Activated CD4-positive, alpha-beta T cell treated with anti-CD3 and anti-CD28 coated beads for 36 hours (primary cell): Measurements from ENCODE around the gene PABPN1L. TPM values are rescaled to one million over a fixed set of nuclear protein-coding genes. Genes with fewer than 3 reads are reported as not detected.
A peak's percentile ranks its signal among the peaks of the same experiment; 100 is the strongest.

ENCODE experiments used
- ATAC-seq: fragments of 200-7000 bp; cut with Tn5 transposase; one replicate; pipeline ENCODE4 v1.10.0; 2021; ENCODE audit warnings: mild to moderate bottlenecking, moderate library complexity
- CTCF ChIA-PET: fragments of 350-600 bp; sonication (Branson Sonifier 250); formaldehyde crosslinking; loops from one replicate; lab custom pipeline; 2021; ENCODE audit warnings: antibody characterized with exemption; lab: Charles Lee
- POLR2A ChIA-PET: fragments of 350-600 bp; sonication (Branson Sonifier 250); formaldehyde crosslinking; loops from one replicate; lab custom pipeline; 2021; ENCODE audit warnings: antibody characterized with exemption, inconsistent platforms; lab: Charles Lee
- DNase-seq: peaks from one replicate; pipeline ENCODE4 v3.0.0-alpha.2; 2020
- H3K27ac Mint-ChIP-seq: one replicate; pipeline ENCODE4 v1.8.0; 2021; ENCODE audit warnings: mixed read lengths
- H3K27me3 Mint-ChIP-seq: one replicate; pipeline ENCODE4 v1.8.0; 2021; ENCODE audit warnings: mixed read lengths
- H3K36me3 Mint-ChIP-seq: one replicate; pipeline ENCODE4 v1.8.0; 2021; ENCODE audit warnings: low read depth, mixed read lengths
- H3K4me1 Mint-ChIP-seq: one replicate; pipeline ENCODE4 v1.8.0; 2021; ENCODE audit warnings: mixed read lengths
- H3K4me3 Mint-ChIP-seq: one replicate; pipeline ENCODE4 v1.8.0; 2021; ENCODE audit warnings: mild to moderate bottlenecking, moderate library complexity, mixed read lengths
- H3K9me3 Mint-ChIP-seq: one replicate; pipeline ENCODE4 v1.8.0; 2021; ENCODE audit warnings: low read depth, mixed read lengths
- intact Hi-C, 2 experiments: fragments of 100-400 bp; cut with DNase I in 1 of 2; cut with micrococcal nuclease in 1 of 2; formaldehyde crosslinking; loops; one replicate each; pipeline versions ENCODE4 v1.14.2 to v1.15.1; 2022 to 2024; cut with DNase I, micrococcal nuclease
- total RNA-seq, 2 experiments: library from RNA; stranded (reverse); gene quantifications; one replicate each; pipeline ENCODE4 v1.2.3, GENCODE V29; 2021

Gene PABPN1L
- total RNA-seq, 2 experiments from 2014 or later, result not detected

- no peaks in the 10 kb centered on the region for H3K9me3 Mint-ChIP-seq
- H3K4me1 Mint-ChIP-seq, result no peaks in the 10 kb centered on the region
- H3K27ac Mint-ChIP-seq, result no peak overlapping the region
- ATAC-seq, result no peak
- no peaks in the 10 kb centered on the region for H3K27me3 Mint-ChIP-seq
- no peaks in the 10 kb centered on the region for H3K36me3 Mint-ChIP-seq
- H3K4me3 Mint-ChIP-seq, result no peak overlapping the region
- intact Hi-C loops, result loop anchor here in 1 of 2 experiments (1.0 kb wide), 1 partner anchor 40 kb away; no protein-coding TSS in a partner anchor
- DNase-seq, result no peak
- ChIA-PET POLR2A (no interaction called here), CTCF (no interaction called here)
Observed at GRCh38 chr16:88909431-88910210, 43.2 kb upstream of the PABPN1L start.

- Mint-ChIP-seq H3K4me3 (no peak overlapping the region), H3K27ac (no peak overlapping the region), H3K9me3 (no peaks in the 10 kb centered on the region), H3K4me1 (no peaks in the 10 kb centered on the region), H3K36me3 (no peaks in the 10 kb centered on the region), H3K27me3 (no peaks in the 10 kb centered on the region)
- intact Hi-C loops, result no loop called here
- POLR2A ChIA-PET, result no interaction called here
- no peak for DNase-seq
- CTCF ChIA-PET, result no interaction called here
- no peak for ATAC-seq
Observed at GRCh38 chr16:88908307-88908706, 41.8 kb upstream of the PABPN1L start.

DNA sequence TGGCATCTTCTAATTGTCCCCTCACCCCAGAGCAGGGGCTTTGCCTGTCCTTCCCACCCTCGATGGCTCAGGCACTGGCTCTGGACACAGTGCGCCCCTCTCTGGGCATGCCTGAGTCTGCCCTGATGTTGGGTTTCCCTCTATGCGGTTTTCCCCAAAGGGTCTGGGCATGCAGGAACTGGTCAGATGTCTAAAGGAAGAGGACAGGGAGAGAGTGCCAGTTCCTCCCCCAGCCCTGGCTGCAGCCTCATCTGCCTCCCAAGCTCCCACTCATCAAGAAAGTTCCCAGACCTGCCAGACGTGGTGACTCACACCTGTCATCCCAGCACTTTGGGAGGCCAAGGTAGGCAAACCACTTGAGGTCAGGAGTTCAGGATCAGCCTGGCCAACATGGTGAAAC, 41.3 kb upstream of the PABPN1L start:
- Mint-ChIP-seq H3K9me3 (no peaks in the 10 kb centered on the region), H3K36me3 (no peaks in the 10 kb centered on the region), H3K4me1 (no peaks in the 10 kb centered on the region), H3K4me3 (no peak overlapping the region), H3K27me3 (no peaks in the 10 kb centered on the region), H3K27ac (no peak overlapping the region)
- intact Hi-C loops, result no loop called here
- CTCF ChIA-PET, result no interaction called here
- POLR2A ChIA-PET, result no interaction called here
- DNase-seq, result no peak
- no peak for ATAC-seq

DNA sequence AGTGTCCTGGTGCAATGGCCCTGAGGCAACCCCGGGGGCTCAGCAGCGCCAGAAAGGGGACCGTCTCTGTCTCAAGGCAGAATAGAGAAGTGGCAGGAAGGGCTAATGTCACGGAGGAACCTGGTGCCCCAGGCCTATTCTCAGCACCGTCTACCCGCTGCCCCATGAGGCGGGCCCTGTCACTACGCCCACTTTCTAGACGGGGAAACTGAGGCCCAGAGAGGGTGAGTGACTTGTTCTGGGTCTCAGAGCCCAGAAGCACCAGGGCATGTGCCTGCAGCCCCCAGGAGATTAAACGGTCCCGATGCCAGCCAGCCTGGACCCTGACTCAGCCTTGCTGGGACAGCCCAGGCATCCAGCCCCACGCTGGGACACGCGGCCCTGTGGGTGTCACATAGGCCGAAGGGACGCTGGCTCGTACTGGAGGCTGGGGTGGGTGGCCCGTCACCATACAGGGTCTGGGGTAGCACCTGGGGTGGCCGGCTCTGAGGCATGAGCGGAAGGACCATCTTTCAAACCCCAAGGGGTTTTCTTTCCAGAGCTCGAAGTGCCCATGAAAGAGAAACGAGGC, 40.2 kb upstream of the PABPN1L start:
- intact Hi-C loops, result no loop called here
- ChIA-PET POLR2A (no interaction called here), CTCF (no interaction called here)
- Mint-ChIP-seq H3K4me1 (no peaks in the 10 kb centered on the region), H3K27ac (no peak overlapping the region), H3K27me3 (no peaks in the 10 kb centered on the region), H3K9me3 (no peaks in the 10 kb centered on the region), H3K36me3 (no peaks in the 10 kb centered on the region), H3K4me3 (no peak overlapping the region)
- DNase-seq (no peak), ATAC-seq (no peak)

DNA sequence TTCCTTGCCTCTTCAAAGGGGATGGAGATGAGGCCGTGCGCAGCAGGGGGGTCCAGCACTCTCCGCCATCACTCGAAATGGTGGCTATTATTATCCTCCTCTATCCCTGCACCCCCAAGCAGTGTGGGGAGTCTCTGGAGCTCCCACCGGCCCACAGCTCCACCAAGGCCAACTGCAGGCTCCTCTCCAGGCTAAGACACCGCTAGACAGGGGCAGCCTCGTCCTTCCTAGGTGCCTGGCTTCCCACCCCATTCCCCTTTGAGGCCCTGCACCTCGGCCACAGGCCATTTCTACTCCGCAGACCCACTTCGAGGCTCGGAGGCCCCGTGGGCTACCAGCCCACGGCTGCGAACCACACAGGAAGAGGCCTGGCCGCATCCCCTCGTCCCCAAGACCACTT, 39.6 kb upstream of the PABPN1L start:
- ATAC-seq (no peak), DNase-seq (no peak)
- CTCF ChIA-PET, result no interaction called here
- no peaks in the 10 kb centered on the region for H3K27me3 Mint-ChIP-seq
- H3K9me3 Mint-ChIP-seq, result no peaks in the 10 kb centered on the region
- H3K27ac Mint-ChIP-seq, result no peak overlapping the region
- intact Hi-C loops, result no loop called here
- no peak overlapping the region for H3K4me3 Mint-ChIP-seq
- H3K4me1 Mint-ChIP-seq, result no peaks in the 10 kb centered on the region
- H3K36me3 Mint-ChIP-seq, result no peaks in the 10 kb centered on the region
- POLR2A ChIA-PET, result no interaction called here

- POLR2A ChIA-PET, result no interaction called here
- intact Hi-C loops, result no loop called here
Observed at GRCh38 chr16:88905563-88905962, 39.1 kb upstream of the PABPN1L start.

GRCh38 chr16:88904676-88905365, 38.4 kb upstream of the PABPN1L start:
- no peak overlapping the region for H3K4me3 Mint-ChIP-seq
- ChIA-PET POLR2A (no interaction called here), CTCF (interaction anchor here (0.6 kb wide), 1 partner anchor 83 kb away, joined by 3 read pairs; no protein-coding TSS in a partner anchor)
- no peaks in the 10 kb centered on the region for H3K4me1 Mint-ChIP-seq
- no peaks in the 10 kb centered on the region for H3K36me3 Mint-ChIP-seq
- no peak for DNase-seq
- intact Hi-C loops, result no loop called here
- H3K27me3 Mint-ChIP-seq, result no peaks in the 10 kb centered on the region
- no peaks in the 10 kb centered on the region for H3K9me3 Mint-ChIP-seq
- no peak overlapping the region for H3K27ac Mint-ChIP-seq
- ATAC-seq, result no peak

More at GRCh38 chr16:88905563-88905962, 39.1 kb upstream of the PABPN1L start:
- Mint-ChIP-seq H3K4me1 (no peaks in the 10 kb centered on the region), H3K4me3 (no peak overlapping the region), H3K9me3 (no peaks in the 10 kb centered on the region), H3K36me3 (no peaks in the 10 kb centered on the region), H3K27me3 (no peaks in the 10 kb centered on the region), H3K27ac (no peak overlapping the region)
- CTCF ChIA-PET, result no interaction called here
- ATAC-seq (peak; percentile 51), DNase-seq (peak; percentile 59)

GRCh38 chr16:88903267-88903666, 36.8 kb upstream of the PABPN1L start:
- no peak overlapping the region for H3K4me3 Mint-ChIP-seq
- no peaks in the 10 kb centered on the region for H3K4me1 Mint-ChIP-seq
- ATAC-seq (no peak), DNase-seq (no peak)
- no peaks in the 10 kb centered on the region for H3K27me3 Mint-ChIP-seq
- H3K27ac Mint-ChIP-seq, result no peak overlapping the region
- H3K36me3 Mint-ChIP-seq, result no peaks in the 10 kb centered on the region
- ChIA-PET POLR2A (no interaction called here), CTCF (no interaction called here)
- intact Hi-C loops, result no loop called here
- H3K9me3 Mint-ChIP-seq, result no peaks in the 10 kb centered on the region

DNA sequence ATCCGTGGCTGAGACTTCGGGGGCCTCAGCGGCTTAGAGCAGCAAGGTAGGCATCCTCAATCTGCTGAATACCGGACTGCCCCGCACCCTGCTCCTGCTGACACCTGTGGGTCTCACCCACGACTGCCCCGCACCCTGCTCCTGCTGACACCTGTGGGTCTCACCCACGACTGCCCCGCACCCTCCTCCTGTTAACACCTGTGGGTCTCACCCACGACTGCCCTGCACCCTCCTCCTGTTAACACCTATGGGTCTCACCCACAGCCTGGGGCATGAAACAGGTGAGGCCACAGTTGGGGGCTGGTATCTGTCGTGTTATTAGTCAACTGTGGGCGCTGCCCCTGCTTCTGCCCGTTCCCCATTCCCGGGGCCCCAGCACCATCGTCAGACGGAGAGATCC, 36.3 kb upstream of the PABPN1L start:
- ChIA-PET POLR2A (no interaction called here), CTCF (no interaction called here)
- ATAC-seq (no peak), DNase-seq (no peak)
- no peak overlapping the region for H3K4me3 Mint-ChIP-seq
- intact Hi-C loops, result no loop called here
- H3K4me1 Mint-ChIP-seq, result no peaks in the 10 kb centered on the region
- no peaks in the 10 kb centered on the region for H3K36me3 Mint-ChIP-seq
- no peaks in the 10 kb centered on the region for H3K9me3 Mint-ChIP-seq
- H3K27ac Mint-ChIP-seq, result no peak overlapping the region
- no peaks in the 10 kb centered on the region for H3K27me3 Mint-ChIP-seq

GRCh38 chr16:88901718-88902337, 35.4 kb upstream of the PABPN1L start:
- intact Hi-C loops, result no loop called here
- Mint-ChIP-seq H3K27me3 (no peaks in the 10 kb centered on the region), H3K4me1 (no peaks in the 10 kb centered on the region), H3K4me3 (no peak overlapping the region), H3K36me3 (no peaks in the 10 kb centered on the region), H3K27ac (no peak overlapping the region), H3K9me3 (no peaks in the 10 kb centered on the region)
- DNase-seq (no peak), ATAC-seq (no peak)
- ChIA-PET POLR2A (no interaction called here), CTCF (no interaction called here)

- Mint-ChIP-seq H3K36me3 (no peaks in the 10 kb centered on the region), H3K9me3 (no peaks in the 10 kb centered on the region), H3K27me3 (no peaks in the 10 kb centered on the region), H3K4me1 (no peaks in the 10 kb centered on the region), H3K27ac (no peak overlapping the region), H3K4me3 (no peak overlapping the region)
- ChIA-PET POLR2A (no interaction called here), CTCF (interaction anchor here (1.1 kb wide), 1 partner anchor 413 kb away, joined by 5 read pairs; no protein-coding TSS in a partner anchor)
- DNase-seq (no peak), ATAC-seq (no peak)
- intact Hi-C loops, result no loop called here
Observed at GRCh38 chr16:88900662-88901052, 34.2 kb upstream of the PABPN1L start.
